Activated CD4-positive, alpha-beta T cell treated with anti-CD3 and anti-CD28 coated beads, Interleukin-2, amount 50 U/mL, for 16 hours (primary cell): ENCODE results near the gene TMEM72.

ENCODE experiments used
- DNase-seq: peaks from one replicate; pipeline ENCODE4 v3.0.0-alpha.2; 2020

The TMEM72 gene

GRCh38 chr10:44981172-44982113 is 70.3 kb downstream of the TMEM72 start:
- no peak for DNase-seq

DNA sequence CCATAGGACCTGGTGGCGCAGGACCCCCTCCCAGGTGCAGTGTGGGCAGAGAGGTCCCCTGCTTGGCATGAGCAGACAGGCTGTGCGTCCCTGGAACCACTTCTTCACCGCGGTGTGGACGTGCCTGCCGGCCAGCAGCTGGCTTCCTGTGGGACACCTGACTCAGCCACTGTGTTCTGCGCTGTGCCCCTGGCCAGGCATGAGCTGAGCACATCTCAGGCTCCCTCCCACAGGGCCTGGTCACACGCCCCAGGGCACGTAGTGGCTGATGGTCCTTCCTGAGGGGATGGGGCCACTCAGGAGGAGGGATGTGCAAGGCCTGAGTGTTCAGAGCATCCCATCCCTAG is 71.0 kb downstream of the TMEM72 start:
- DNase-seq: no peak

GRCh38 chr10:44982496-44982895 is 71.4 kb downstream of the TMEM72 start:
- no peak for DNase-seq

GRCh38 chr10:44983066-44983894 is 72.1 kb downstream of the TMEM72 start:
- no peak for DNase-seq

- DNase-seq: no peak
These were observed 72.8 kb downstream of the TMEM72 start for GRCh38 chr10:44983895-44984278.

DNA sequence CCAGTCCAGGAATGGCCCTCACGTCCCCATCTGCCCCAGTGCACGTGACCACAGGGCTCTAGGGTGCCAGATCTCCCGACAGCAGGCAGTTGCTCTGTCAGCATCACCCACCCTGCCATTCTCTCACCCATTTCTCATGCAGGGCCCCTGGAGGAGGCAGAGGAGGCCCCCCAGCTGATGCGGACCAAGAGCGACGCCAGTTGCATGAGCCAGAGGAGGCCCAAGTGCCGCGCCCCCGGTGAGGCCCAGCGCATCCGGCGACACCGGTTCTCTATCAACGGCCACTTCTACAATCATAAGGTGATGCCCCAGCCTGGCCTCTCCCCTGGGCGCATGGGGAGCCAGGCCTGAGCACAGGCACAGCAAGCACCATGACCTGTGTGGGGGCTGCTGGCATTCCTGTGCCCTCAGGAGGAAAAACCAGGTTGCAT is 73.5 kb downstream of the TMEM72 start:
- DNase-seq: no peak

DNA sequence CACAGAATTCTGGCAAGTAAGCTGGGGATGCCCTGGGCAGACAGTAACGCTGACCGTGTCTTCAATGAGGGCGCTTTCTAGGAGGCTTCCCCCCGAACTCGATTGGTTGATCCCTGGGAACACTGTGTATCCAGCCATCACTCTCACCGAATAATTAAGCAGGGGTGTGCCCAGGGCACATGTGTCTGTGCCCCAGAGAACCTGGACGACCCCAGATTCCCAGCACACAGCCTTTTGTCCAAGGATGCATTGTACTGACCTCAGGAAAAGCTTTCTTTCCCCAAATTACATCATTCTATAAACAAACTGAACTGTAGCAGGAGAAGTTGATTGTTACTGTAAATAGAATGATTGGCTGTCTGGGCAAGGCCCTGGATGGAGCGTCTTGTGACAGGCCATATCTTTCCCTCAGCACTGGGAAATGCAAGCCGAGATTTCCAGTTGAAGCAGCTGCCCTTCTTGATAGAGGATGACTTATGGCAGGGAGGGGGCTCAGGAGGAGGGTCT is 74.1 kb downstream of the TMEM72 start:
- no peak for DNase-seq

GRCh38 chr10:44986179-44986578 is 75.0 kb downstream of the TMEM72 start:
- DNase-seq: no peak
